Measurements from ENCODE around the gene PIGZ.
"Not testable (repeated sequence)": the region's sequence is repeated elsewhere in the genome, so short reads cannot be mapped to it uniquely, and the experiment has no call there.

Gene PIGZ

GRCh38 chr3:196948442-196949284 lies 20.0 kb downstream of the PIGZ start:
- no peak for DNase-seq (ENCODE audit: low read depth)

GRCh38 chr3:196947860-196948441 lies 20.7 kb downstream of the PIGZ start:
- DNase-seq (ENCODE audit: low read depth): no peak

- peak; percentile 33 for DNase-seq (ENCODE audit: low read depth)
Measured at GRCh38 chr3:196947136-196947859, 21.3 kb downstream of the PIGZ start.

- DNase-seq (ENCODE audit: low read depth): not testable (repeated sequence)
Measured at GRCh38 chr3:196944037-196944790, 24.4 kb downstream of the PIGZ start.

- DNase-seq (ENCODE audit: low read depth): peak; percentile 23
Measured at GRCh38 chr3:196942915-196943277, 25.7 kb downstream of the PIGZ start.

GRCh38 chr3:196942226-196942914 lies 26.3 kb downstream of the PIGZ start, which contains the start of gene NCBP2:
TSS of gene NCBP2 (minus strand) at chr3:196942528. CDS start at chr3:196942503, 25 bp downstream.
- peak; percentile 99 for DNase-seq (ENCODE audit: low read depth)

GRCh38 chr3:196941729-196942225 lies 26.9 kb downstream of the PIGZ start:
- peak; percentile 63 for DNase-seq (ENCODE audit: low read depth)

GRCh38 chr3:196938576-196938975 lies 30.1 kb downstream of the PIGZ start:
- DNase-seq (ENCODE audit: low read depth): no peak

- DNase-seq (ENCODE audit: low read depth): no peak
Measured at GRCh38 chr3:196938124-196938523, 30.5 kb downstream of the PIGZ start.

- no peak for DNase-seq (ENCODE audit: low read depth)
Measured at GRCh38 chr3:196936288-196936687, 32.3 kb downstream of the PIGZ start.

- DNase-seq (ENCODE audit: low read depth): no peak
Measured at GRCh38 chr3:196932600-196932999, 36.0 kb downstream of the PIGZ start.

GRCh38 chr3:196931828-196932587 lies 36.6 kb downstream of the PIGZ start:
- DNase-seq (ENCODE audit: low read depth): no peak

- no peak for DNase-seq (ENCODE audit: low read depth)
Measured at GRCh38 chr3:196931157-196931556, 37.5 kb downstream of the PIGZ start.

GRCh38 chr3:196927571-196928453 lies 40.8 kb downstream of the PIGZ start:
- DNase-seq (ENCODE audit: low read depth): peak; percentile 61

- DNase-seq (ENCODE audit: low read depth): no peak
Measured at GRCh38 chr3:196920733-196921132, 47.9 kb downstream of the PIGZ start.

GRCh38 chr3:196918968-196919367 lies 49.7 kb downstream of the PIGZ start:
- DNase-seq (ENCODE audit: low read depth): no peak

GRCh38 chr3:196916995-196917394 lies 51.6 kb downstream of the PIGZ start:
- DNase-seq (ENCODE audit: low read depth): no peak

- no peak for DNase-seq (ENCODE audit: low read depth)
Measured at GRCh38 chr3:196916221-196916620, 52.4 kb downstream of the PIGZ start.

GRCh38 chr3:196915375-196915774 lies 53.3 kb downstream of the PIGZ start:
- no peak for DNase-seq (ENCODE audit: low read depth)

GRCh38 chr3:196914866-196915265 lies 53.8 kb downstream of the PIGZ start:
- DNase-seq (ENCODE audit: low read depth): no peak
